ENCODE measurements around the gene WWC1. TPM values are rescaled to one million over a fixed set of nuclear protein-coding genes. Genes with fewer than 3 reads are reported as not detected.
A peak's percentile ranks its signal among the peaks of the same experiment; 100 is the strongest.

Gene WWC1
- total RNA-seq, 1 donor from 2014 or later: 13.7 TPM

- H3K9me3 Mint-ChIP-seq: no peaks in the 10 kb centered on the region
- peaks cover 3% of the 10 kb centered on the region for H3K36me3 Mint-ChIP-seq (ENCODE audit: low read depth)
- DNase-seq (ENCODE audit: low read depth, low spot score): no peak
- no peak overlapping the region for H3K4me3 Mint-ChIP-seq
- H3K4me1 Mint-ChIP-seq: peaks cover 14% of the 10 kb centered on the region
- no peaks in the 10 kb centered on the region for H3K27me3 Mint-ChIP-seq (ENCODE audit: low read depth)
- TF ChIP-seq CTCF (conservative IDR thresholded peaks at IDR 0.05): no peak
- peak overlapping the region; percentile 69 for H3K27ac Mint-ChIP-seq (ENCODE audit: unreplicated experiment)
Measured at GRCh38 chr5:168464214-168464613, 172.8 kb downstream of the WWC1 start.

GRCh38 chr5:168464641-168465040, 173.2 kb downstream of the WWC1 start:
- no peak for TF ChIP-seq CTCF (conservative IDR thresholded peaks at IDR 0.05)
- Mint-ChIP-seq H3K4me3 (no peak overlapping the region), H3K36me3 (ENCODE audit: low read depth) (no peaks in the 10 kb centered on the region), H3K4me1 (peaks cover 11% of the 10 kb centered on the region), H3K27ac (ENCODE audit: unreplicated experiment) (peak overlapping the region; percentile 63), H3K9me3 (no peaks in the 10 kb centered on the region), H3K27me3 (ENCODE audit: low read depth) (no peaks in the 10 kb centered on the region)
- DNase-seq (ENCODE audit: low read depth, low spot score): no peak

GRCh38 chr5:168467755-168468330, 176.4 kb downstream of the WWC1 start:
- H3K27ac Mint-ChIP-seq (ENCODE audit: unreplicated experiment): peak overlapping the region; percentile 72
- H3K27me3 Mint-ChIP-seq (ENCODE audit: low read depth): no peaks in the 10 kb centered on the region

GRCh38 chr5:168468836-168469235, 177.4 kb downstream of the WWC1 start:
- no peaks in the 10 kb centered on the region for H3K27me3 Mint-ChIP-seq (ENCODE audit: low read depth)
- H3K4me3 Mint-ChIP-seq: no peak overlapping the region
- no peak for TF ChIP-seq CTCF (conservative IDR thresholded peaks at IDR 0.05)
- H3K36me3 Mint-ChIP-seq (ENCODE audit: low read depth): no peaks in the 10 kb centered on the region
- DNase-seq (ENCODE audit: low read depth, low spot score): no peak
- H3K27ac Mint-ChIP-seq (ENCODE audit: unreplicated experiment): no peak overlapping the region
- no peaks in the 10 kb centered on the region for H3K9me3 Mint-ChIP-seq
- no peaks in the 10 kb centered on the region for H3K4me1 Mint-ChIP-seq

More at GRCh38 chr5:168467755-168468330, 176.4 kb downstream of the WWC1 start:
- Mint-ChIP-seq H3K4me1 (no peaks in the 10 kb centered on the region), H3K36me3 (ENCODE audit: low read depth) (no peaks in the 10 kb centered on the region), H3K4me3 (no peak overlapping the region), H3K9me3 (no peaks in the 10 kb centered on the region)
- no peak for TF ChIP-seq CTCF (conservative IDR thresholded peaks at IDR 0.05)
- DNase-seq (ENCODE audit: low read depth, low spot score): no peak

GRCh38 chr5:168469816-168470215, 178.4 kb downstream of the WWC1 start:
- Mint-ChIP-seq H3K27ac (ENCODE audit: unreplicated experiment) (peak overlapping the region; percentile 63), H3K27me3 (ENCODE audit: low read depth) (no peaks in the 10 kb centered on the region), H3K4me1 (no peaks in the 10 kb centered on the region), H3K36me3 (ENCODE audit: low read depth) (no peaks in the 10 kb centered on the region), H3K4me3 (no peak overlapping the region), H3K9me3 (no peaks in the 10 kb centered on the region)
- TF ChIP-seq CTCF (conservative IDR thresholded peaks at IDR 0.05): no peak
- no peak for DNase-seq (ENCODE audit: low read depth, low spot score)

Data from neural crest cell (in vitro differentiated cells).